ENCODE data around the gene ACVR1B.

ACVR1B gene

GRCh38 chr12:52037248-52037861 lies 85.9 kb downstream of the ACVR1B start:
- peak overlapping the region; percentile 46 for H3K4me3 ChIP-seq (ENCODE audit: low read depth, low read length)
- no peak for DNase-seq (ENCODE audit: low read depth)
- TF ChIP-seq CTCF (IDR thresholded peaks at IDR 0.05; ENCODE audit: insufficient read depth, low read depth, low read length, missing control alignments) = no peak

- DNase-seq (ENCODE audit: low read depth) = no peak
- no peak overlapping the region for H3K4me3 ChIP-seq (ENCODE audit: low read depth, low read length)
- no peak for TF ChIP-seq CTCF (IDR thresholded peaks at IDR 0.05; ENCODE audit: insufficient read depth, low read depth, low read length, missing control alignments)
Measured at GRCh38 chr12:52038447-52038846, 86.9 kb downstream of the ACVR1B start.

GRCh38 chr12:52041035-52041434 lies 89.5 kb downstream of the ACVR1B start:
- no peak for TF ChIP-seq CTCF (IDR thresholded peaks at IDR 0.05; ENCODE audit: insufficient read depth, low read depth, low read length, missing control alignments)
- H3K4me3 ChIP-seq (ENCODE audit: low read depth, low read length) = no peak overlapping the region
- no peak for DNase-seq (ENCODE audit: low read depth)

- H3K4me3 ChIP-seq (ENCODE audit: low read depth, low read length) = no peak overlapping the region
- peak; percentile 60 for DNase-seq (ENCODE audit: low read depth)
- TF ChIP-seq CTCF (IDR thresholded peaks at IDR 0.05; ENCODE audit: insufficient read depth, low read depth, low read length, missing control alignments) = peak; percentile 16
Measured at GRCh38 chr12:52041695-52042123, 90.2 kb downstream of the ACVR1B start.

GRCh38 chr12:52042706-52043385 lies 91.3 kb downstream of the ACVR1B start:
- TF ChIP-seq CTCF (IDR thresholded peaks at IDR 0.05; ENCODE audit: insufficient read depth, low read depth, low read length, missing control alignments) = no peak
- DNase-seq (ENCODE audit: low read depth) = no peak
- H3K4me3 ChIP-seq (ENCODE audit: low read depth, low read length) = no peak overlapping the region

GRCh38 chr12:52043386-52044212 lies 92.1 kb downstream of the ACVR1B start:
- no peak for DNase-seq (ENCODE audit: low read depth)
- H3K4me3 ChIP-seq (ENCODE audit: low read depth, low read length) = no peak overlapping the region
- TF ChIP-seq CTCF (IDR thresholded peaks at IDR 0.05; ENCODE audit: insufficient read depth, low read depth, low read length, missing control alignments) = no peak
